Epithelial cell of proximal tubule (primary cell): ENCODE data around the gene FBXO44. TPM values are rescaled to one million over a fixed set of nuclear protein-coding genes. Genes with fewer than 3 reads are reported as not detected.

Source experiments
- DNase-seq: peaks from one replicate; pipeline ENCODE4 v3.0.0-alpha.2; 2011; ENCODE audit warnings: low read depth
- H3K4me3 ChIP-seq: 2 replicates; pipeline ENCODE4 v1.5.1; 2011; ENCODE audit warnings: low read depth, mild to moderate bottlenecking, low read length
- total RNA-seq: library from RNA; depleted of rRNA; stranded (reverse); fragments of >200 nt; gene quantifications from 2 replicates; pipeline ENCODE4 v1.2.3, GENCODE V29; 2015
- TF ChIP-seq, protein P1 (sequence below): conservative IDR thresholded peaks from 2 replicates; pipeline ENCODE4 v1.5.1; 2012; ENCODE audit warnings: low read depth, mild to moderate bottlenecking, low read length

The FBXO44 gene
- total RNA-seq, 1 donor from 2014 or later, result 13.7 TPM

DNA sequence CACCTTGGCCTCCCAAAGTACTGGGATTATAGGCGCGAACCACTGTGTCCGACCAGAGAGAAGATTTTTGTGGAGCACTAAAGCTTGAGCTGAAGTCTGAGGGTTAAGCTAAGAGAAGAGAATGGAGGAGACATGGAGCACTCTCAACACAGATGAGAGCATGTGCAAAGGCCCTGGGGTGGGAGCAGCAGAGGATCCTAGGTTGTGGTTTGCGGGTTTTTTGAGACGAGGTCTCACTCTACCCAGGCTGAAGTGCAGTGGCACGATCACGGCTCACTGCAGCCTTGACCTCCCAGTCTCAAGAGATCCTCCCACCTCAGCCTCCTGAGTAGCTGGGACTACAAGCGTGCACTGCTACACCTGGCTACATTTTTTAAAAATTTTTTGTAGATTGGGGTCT lies 31.0 kb upstream of the FBXO44 start:
- TF ChIP-seq, protein P1, sequence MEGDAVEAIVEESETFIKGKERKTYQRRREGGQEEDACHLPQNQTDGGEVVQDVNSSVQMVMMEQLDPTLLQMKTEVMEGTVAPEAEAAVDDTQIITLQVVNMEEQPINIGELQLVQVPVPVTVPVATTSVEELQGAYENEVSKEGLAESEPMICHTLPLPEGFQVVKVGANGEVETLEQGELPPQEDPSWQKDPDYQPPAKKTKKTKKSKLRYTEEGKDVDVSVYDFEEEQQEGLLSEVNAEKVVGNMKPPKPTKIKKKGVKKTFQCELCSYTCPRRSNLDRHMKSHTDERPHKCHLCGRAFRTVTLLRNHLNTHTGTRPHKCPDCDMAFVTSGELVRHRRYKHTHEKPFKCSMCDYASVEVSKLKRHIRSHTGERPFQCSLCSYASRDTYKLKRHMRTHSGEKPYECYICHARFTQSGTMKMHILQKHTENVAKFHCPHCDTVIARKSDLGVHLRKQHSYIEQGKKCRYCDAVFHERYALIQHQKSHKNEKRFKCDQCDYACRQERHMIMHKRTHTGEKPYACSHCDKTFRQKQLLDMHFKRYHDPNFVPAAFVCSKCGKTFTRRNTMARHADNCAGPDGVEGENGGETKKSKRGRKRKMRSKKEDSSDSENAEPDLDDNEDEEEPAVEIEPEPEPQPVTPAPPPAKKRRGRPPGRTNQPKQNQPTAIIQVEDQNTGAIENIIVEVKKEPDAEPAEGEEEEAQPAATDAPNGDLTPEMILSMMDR, result no peak
- H3K4me3 ChIP-seq, result no peak overlapping the region
- no peak for DNase-seq

DNA sequence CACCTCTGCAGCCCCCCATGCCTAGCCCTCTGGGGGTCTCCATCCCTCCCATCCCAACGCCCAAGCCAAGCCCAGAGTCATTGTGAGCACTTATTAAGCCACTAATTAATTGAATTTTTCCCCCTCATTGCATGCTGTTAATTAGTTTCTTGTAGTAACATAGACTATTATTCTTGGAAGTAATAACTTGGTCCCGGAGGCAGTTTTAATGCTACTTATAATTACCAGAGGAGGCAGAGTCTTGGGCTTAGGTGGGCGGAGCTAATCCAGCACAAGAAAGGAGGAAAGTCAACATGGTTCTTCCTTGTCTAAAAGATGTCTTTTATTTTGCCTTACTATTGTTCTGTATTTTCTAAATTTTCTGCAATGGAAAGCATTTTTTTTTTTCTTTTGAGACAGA lies 28.1 kb upstream of the FBXO44 start:
- TF ChIP-seq, protein P1, result no peak
- H3K4me3 ChIP-seq, result no peak overlapping the region
- no peak for DNase-seq

DNA sequence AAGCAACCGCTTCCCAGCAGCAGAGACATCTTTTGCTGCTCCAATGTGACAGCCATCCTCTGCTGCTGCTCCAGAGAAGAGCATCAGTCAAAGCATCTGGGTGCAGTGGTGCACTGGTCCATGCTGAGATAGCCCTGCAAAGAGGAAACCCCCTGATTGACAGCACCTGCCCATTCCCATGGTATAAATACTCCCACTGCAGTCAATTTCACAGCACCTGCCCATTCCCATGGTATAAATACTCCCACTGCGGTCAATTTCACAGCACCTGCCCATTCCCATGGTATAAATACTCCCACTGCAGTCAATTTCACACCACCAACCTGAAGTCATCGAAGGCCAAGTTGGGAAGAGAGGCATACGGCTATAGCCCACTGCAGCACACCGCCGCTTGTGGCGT lies 25.9 kb upstream of the FBXO44 start:
- no peak for DNase-seq
- TF ChIP-seq, protein P1, result no peak
- H3K4me3 ChIP-seq, result no peak overlapping the region

DNA sequence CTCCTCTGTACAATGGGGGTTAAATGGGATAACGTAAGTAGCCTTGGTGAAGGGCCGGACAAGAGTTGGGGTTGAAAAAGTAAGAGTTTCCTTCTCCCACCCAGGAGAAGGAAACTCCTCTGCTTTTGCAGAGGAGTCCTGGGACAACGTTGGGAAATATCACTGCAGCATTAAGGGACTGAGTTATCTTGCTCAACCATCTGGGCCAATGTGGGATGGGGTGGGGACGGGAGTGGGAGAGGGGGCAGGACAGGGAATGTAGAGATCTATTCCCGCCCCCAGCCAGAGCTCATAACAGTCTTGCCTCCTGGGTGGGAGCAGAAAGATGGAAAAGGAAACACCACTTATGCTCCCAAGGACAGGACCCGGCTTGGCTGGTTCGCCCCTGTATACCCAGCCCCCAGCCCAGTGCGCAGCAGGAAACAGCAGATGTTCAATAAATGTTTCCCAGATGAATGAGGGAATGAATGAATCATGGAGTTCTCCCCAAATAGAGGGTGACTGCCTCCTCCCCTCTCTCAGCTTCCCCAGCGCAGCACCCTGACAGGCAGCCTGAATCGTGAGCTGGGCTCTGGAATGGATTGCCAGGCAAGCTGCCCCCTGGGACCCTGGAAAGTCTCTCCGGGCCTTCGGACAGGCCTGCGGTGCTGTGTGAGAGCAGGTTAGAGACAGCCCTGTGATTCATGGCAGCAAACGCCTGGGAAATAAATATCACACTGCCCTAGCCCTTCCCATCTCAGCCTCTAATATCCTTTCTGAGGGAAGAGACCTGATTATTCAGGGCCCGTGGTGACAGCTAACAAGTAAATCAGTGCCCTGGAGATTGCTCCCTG lies 25.3 kb upstream of the FBXO44 start:
- no peak for DNase-seq
- H3K4me3 ChIP-seq, result no peak overlapping the region
- TF ChIP-seq, protein P1, result no peak

DNA sequence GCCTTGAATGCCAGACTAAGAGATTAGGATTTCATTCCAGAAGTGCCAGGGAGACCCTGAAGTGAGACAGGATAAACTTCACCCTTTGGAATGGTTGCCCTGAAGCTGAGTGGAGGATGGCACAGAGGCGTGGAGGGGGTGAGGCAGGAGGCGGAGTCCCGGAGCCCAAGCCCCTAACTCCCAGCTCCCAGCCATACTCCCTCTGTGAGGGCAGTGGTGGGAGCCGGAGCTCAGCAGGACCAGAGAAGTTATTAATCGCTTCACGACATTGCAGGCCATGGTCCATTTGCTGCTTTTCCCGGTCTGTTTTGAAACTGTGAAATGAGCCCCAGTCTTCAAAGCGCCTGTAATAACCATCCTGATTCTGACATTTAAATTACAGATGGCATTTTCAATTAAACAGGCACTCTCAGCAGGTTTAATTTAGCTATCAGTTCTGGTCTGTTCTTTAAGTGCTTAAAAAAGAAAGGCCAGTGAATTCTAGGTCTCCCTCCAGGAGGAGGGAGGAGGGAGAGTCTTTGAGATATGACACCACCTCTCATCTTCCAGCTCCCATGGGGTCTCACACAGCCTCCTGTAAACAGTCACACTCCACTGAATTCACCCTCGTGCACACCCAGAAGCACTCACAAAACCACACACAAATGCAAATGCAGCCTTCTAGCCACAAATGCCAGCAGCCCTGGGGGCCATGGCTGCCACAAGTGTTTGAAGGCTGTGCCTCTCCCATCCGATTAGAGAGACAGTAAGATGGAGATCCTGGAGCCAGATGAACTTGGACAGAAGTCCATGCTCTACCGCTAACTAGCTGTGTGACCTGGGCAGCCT lies 20.1 kb upstream of the FBXO44 start:
- H3K4me3 ChIP-seq, result no peak overlapping the region
- no peak for DNase-seq
- TF ChIP-seq, protein P1, result no peak

DNA sequence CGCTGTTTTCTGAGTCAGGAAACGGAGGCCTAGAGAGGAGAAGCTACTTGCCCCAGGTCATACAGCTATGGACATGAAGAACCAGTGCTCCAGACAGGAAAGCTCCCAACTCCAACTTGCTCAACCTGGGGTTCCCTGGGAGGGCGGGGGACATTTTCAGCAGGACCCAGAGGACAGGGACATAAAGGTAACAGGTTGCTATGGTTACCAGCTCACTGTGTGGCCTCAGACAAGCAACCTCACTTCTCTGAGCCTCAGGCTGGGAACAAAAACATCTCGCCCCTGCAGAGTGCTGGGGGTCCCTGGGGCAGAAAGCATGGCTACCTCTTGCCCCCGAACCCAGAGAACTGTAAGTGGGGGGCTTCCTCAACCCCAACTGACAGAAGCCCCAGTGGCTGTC lies 16.6 kb upstream of the FBXO44 start:
- TF ChIP-seq, protein P1, result no peak
- no peak for DNase-seq
- no peak overlapping the region for H3K4me3 ChIP-seq
